ENCODE results near the gene CNIH2.

DNA sequence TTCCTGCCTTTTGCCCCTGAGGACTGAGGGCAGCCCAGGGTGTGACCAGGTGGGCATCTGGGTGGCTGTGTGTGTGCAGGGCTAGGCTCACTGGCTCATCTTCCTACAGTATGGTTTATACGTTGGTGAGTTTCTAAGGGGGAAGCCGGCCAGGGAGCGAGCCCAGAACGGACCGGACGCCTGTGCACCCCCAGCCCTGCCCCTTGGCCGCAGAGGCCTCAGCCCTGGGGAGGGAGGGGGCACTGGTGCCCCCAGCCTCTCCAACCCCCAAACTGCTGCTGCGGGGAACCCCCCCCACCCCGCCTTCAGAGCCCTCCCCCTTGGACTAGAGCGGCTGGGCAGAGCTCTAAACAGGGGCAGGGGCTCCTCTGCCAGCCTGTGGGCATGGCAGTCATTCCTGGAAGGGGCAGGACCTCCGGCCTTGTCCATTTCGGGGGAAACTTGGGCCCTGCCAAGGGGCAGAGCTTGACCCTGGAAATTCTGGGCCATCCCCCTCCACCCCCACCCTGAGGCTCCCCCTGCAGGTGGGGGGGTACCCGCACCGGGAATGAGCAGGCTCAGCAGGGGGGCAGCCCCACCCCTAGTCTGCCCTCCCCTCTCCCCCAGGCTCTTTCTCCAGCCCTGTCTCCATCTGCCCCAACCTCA lies 5.6 kb downstream of the CNIH2 start:
- TF ChIP-seq POLR2A (IDR thresholded peaks at IDR 0.05; ENCODE audit: low read depth, low read length) (no peak), TAF1 (IDR thresholded peaks at IDR 0.05; ENCODE audit: borderline replicate concordance, low read depth, low read length) (no peak)
